Measurements from ENCODE around the gene CLIP3.
A peak's percentile ranks its signal among the peaks of the same experiment; 100 is the strongest.
"Not testable (repeated sequence)": the region's sequence is repeated elsewhere in the genome, so short reads cannot be mapped to it uniquely, and the experiment has no call there.

The CLIP3 gene

GRCh38 chr19:36006955-36007354 is 25.7 kb downstream of the CLIP3 start:
- DNase-seq: no peak

- DNase-seq: no peak
Observed at GRCh38 chr19:36003284-36003683, 29.4 kb downstream of the CLIP3 start.

GRCh38 chr19:36001605-36002004 is 31.1 kb downstream of the CLIP3 start:
- DNase-seq: no peak

- no peak for DNase-seq
Observed at GRCh38 chr19:35996777-35997176, 35.9 kb downstream of the CLIP3 start.

GRCh38 chr19:35995048-35995993 is 37.4 kb downstream of the CLIP3 start, which contains the start of gene SDHAF1:
Gene SDHAF1, plus strand, starts transcription at chr19:35995188. Its CDS starts 87 bp downstream, at chr19:35995275.
- DNase-seq: peak; percentile 93

- no peak for DNase-seq
Observed at GRCh38 chr19:35993923-35994598, 38.6 kb downstream of the CLIP3 start.

GRCh38 chr19:35992907-35993765 is 39.5 kb downstream of the CLIP3 start:
- no peak for DNase-seq

- DNase-seq: no peak
Observed at GRCh38 chr19:35991731-35992450, 40.8 kb downstream of the CLIP3 start.

- no peak for DNase-seq
Observed at GRCh38 chr19:35990771-35991730, 41.6 kb downstream of the CLIP3 start.

GRCh38 chr19:35990156-35990555 is 42.5 kb downstream of the CLIP3 start:
- no peak for DNase-seq

GRCh38 chr19:35988824-35989223 is 43.8 kb downstream of the CLIP3 start:
- DNase-seq: no peak

- DNase-seq: no peak
Observed at GRCh38 chr19:35987571-35987896, 45.1 kb downstream of the CLIP3 start.

- no peak for DNase-seq
Observed at GRCh38 chr19:35986664-35987570, 45.8 kb downstream of the CLIP3 start.

GRCh38 chr19:35986111-35986510 is 46.6 kb downstream of the CLIP3 start:
- DNase-seq: no peak

GRCh38 chr19:35983177-35983576 is 49.5 kb downstream of the CLIP3 start:
- no peak for DNase-seq

GRCh38 chr19:35980997-35981396 is 51.7 kb downstream of the CLIP3 start:
- not testable (repeated sequence) for DNase-seq

- no peak for DNase-seq
Observed at GRCh38 chr19:35978832-35979365, 53.8 kb downstream of the CLIP3 start.

GRCh38 chr19:35978271-35978670 is 54.4 kb downstream of the CLIP3 start:
- no peak for DNase-seq

- DNase-seq: no peak
Observed at GRCh38 chr19:35977446-35978222, 55.0 kb downstream of the CLIP3 start.
